H9 (cell line): ENCODE results near the gene BNIP5. TPM values are rescaled to one million over a fixed set of nuclear protein-coding genes. Genes with fewer than 3 reads are reported as not detected.

Source experiments
- DNase-seq: peaks from one replicate; pipeline ENCODE4 v3.0.0-alpha.2; 2017
- H2AFZ ChIP-seq: one replicate; pipeline ENCODE4 v1.6.1; 2013; ENCODE audit warnings: mild to moderate bottlenecking, low read length, control low read depth, moderate library complexity
- H2AK5ac ChIP-seq: 2 replicates; pipeline ENCODE4 v1.6.1; 2013; ENCODE audit warnings: low read length, control low read depth, mixed read lengths; ENCODE audit not compliant: insufficient read length
- H2BK120ac ChIP-seq: one replicate; pipeline ENCODE4 v1.6.1; 2013; ENCODE audit warnings: low read depth, mild to moderate bottlenecking, low read length, control low read depth, inconsistent platforms; ENCODE audit not compliant: poor library complexity, severe bottlenecking
- H2BK12ac ChIP-seq: 2 replicates; pipeline ENCODE4 v1.6.1; 2013; ENCODE audit warnings: low read length, control low read depth, mixed read lengths, low read depth; ENCODE audit not compliant: insufficient read length
- H2BK15ac ChIP-seq: 2 replicates; pipeline ENCODE4 v1.6.1; 2013; ENCODE audit warnings: low read depth, low read length, control low read depth
- H2BK20ac ChIP-seq: one replicate; pipeline ENCODE4 v1.6.1; 2013; ENCODE audit warnings: low read depth, mild to moderate bottlenecking, low read length, control low read depth, inconsistent platforms; ENCODE audit not compliant: poor library complexity, severe bottlenecking
- H2BK5ac ChIP-seq: 2 replicates; pipeline ENCODE4 v1.6.1; 2013; ENCODE audit warnings: low read length, control low read depth, mixed read lengths; ENCODE audit not compliant: insufficient read length
- H3K14ac ChIP-seq: 2 replicates; pipeline ENCODE4 v1.6.1; 2013; ENCODE audit warnings: low read length, control low read depth; ENCODE audit not compliant: insufficient read depth
- H3K18ac ChIP-seq: 2 replicates; pipeline ENCODE4 v1.6.1; 2013; ENCODE audit warnings: low read depth, mild to moderate bottlenecking, mixed read lengths, low read length, control low read depth; ENCODE audit not compliant: insufficient read length
- H3K23ac ChIP-seq: 2 replicates; pipeline ENCODE4 v1.6.1; 2013; ENCODE audit warnings: low read length, control low read depth, mixed read lengths, low read depth; ENCODE audit not compliant: insufficient read length
- H3K23me2 ChIP-seq: 2 replicates; pipeline ENCODE4 v1.6.1; 2013; ENCODE audit warnings: low read depth, mild to moderate bottlenecking, mixed read lengths, low read length, control low read depth; ENCODE audit not compliant: insufficient read length, poor library complexity, severe bottlenecking
- H3K27ac ChIP-seq: 2 replicates; pipeline ENCODE4 v1.5.1; 2013; ENCODE audit warnings: low read length, control low read depth, mixed read lengths, low read depth; ENCODE audit not compliant: insufficient read length
- H3K27me3 ChIP-seq: 2 replicates; pipeline ENCODE4 v1.6.1; 2013; ENCODE audit warnings: low read length, control low read depth, inconsistent platforms; ENCODE audit not compliant: insufficient read depth
- H3K4ac ChIP-seq: 2 replicates; pipeline ENCODE4 v1.6.1; 2013; ENCODE audit warnings: low read depth, mild to moderate bottlenecking, control low read depth, inconsistent platforms, low read length, moderate library complexity
- H3K4me1 ChIP-seq: 2 replicates; pipeline ENCODE4 v1.6.1; 2013; ENCODE audit warnings: low read length, control low read depth, inconsistent platforms; ENCODE audit not compliant: insufficient read depth
- H3K4me2 ChIP-seq: 2 replicates; pipeline ENCODE4 v1.6.1; 2013; ENCODE audit warnings: low read length, control low read depth, mixed read lengths; ENCODE audit not compliant: insufficient read length, insufficient read depth
- H3K56ac ChIP-seq: 2 replicates; pipeline ENCODE4 v1.6.1; 2013; ENCODE audit warnings: low read depth, mild to moderate bottlenecking, mixed read lengths, low read length, control low read depth; ENCODE audit not compliant: insufficient read length
- H3K79me1 ChIP-seq: 2 replicates; pipeline ENCODE4 v1.6.1; 2013; ENCODE audit warnings: low read depth, mild to moderate bottlenecking, moderate library complexity, low read length, control low read depth, inconsistent platforms; ENCODE audit not compliant: insufficient read depth, poor library complexity, severe bottlenecking
- H3K79me2 ChIP-seq: 2 replicates; pipeline ENCODE4 v1.6.1; 2013; ENCODE audit warnings: low read length, control low read depth, inconsistent platforms; ENCODE audit not compliant: insufficient read depth
- H3K9ac ChIP-seq: 2 replicates; pipeline ENCODE4 v1.6.1; 2013; ENCODE audit warnings: low read length, control low read depth, mixed read lengths; ENCODE audit not compliant: insufficient read length; ENCODE audit errors: extremely low read depth
- H3K9me3 ChIP-seq: one replicate; pipeline ENCODE4 v1.6.1; 2013; ENCODE audit warnings: low read depth, low read length, inconsistent platforms; ENCODE audit not compliant: control insufficient read depth
- H3T11ph ChIP-seq: one replicate; pipeline ENCODE4 v1.6.1; 2013; ENCODE audit warnings: mild to moderate bottlenecking, low read length, control low read depth, inconsistent platforms
- H4K20me1 ChIP-seq: one replicate; pipeline ENCODE4 v1.6.1; 2013; ENCODE audit not compliant: control insufficient read depth, insufficient read length, insufficient read depth
- H4K5ac ChIP-seq: 2 replicates; pipeline ENCODE4 v1.6.1; 2013; ENCODE audit warnings: low read depth, mild to moderate bottlenecking, mixed read lengths, low read length, control low read depth; ENCODE audit not compliant: insufficient read length
- H4K8ac ChIP-seq: replicated peaks from 2 replicates; pipeline ENCODE4 v1.6.1; 2013; ENCODE audit warnings: low read length, control low read depth, mixed read lengths, low read depth; ENCODE audit not compliant: insufficient read length
- H4K91ac ChIP-seq: 2 replicates; pipeline ENCODE4 v1.6.1; 2013; ENCODE audit warnings: low read depth, mild to moderate bottlenecking, moderate library complexity, mixed read lengths, low read length, control low read depth; ENCODE audit not compliant: insufficient read length
- H3K27ac Mint-ChIP-seq, 3 experiments: 2 replicates in 2 of 3; 3 replicates in 1 of 3; pipeline ENCODE4 v1.8.0; 2020 to 2021; ENCODE audit warnings: mixed read lengths in 3 of 3, mild to moderate bottlenecking in 1 of 3, moderate library complexity in 1 of 3
- H3K27me3 Mint-ChIP-seq: 2 replicates; pipeline ENCODE4 v1.8.0; 2021; ENCODE audit warnings: low read depth, mild to moderate bottlenecking, moderate library complexity, mixed read lengths
- H3K36me3 Mint-ChIP-seq, 3 experiments: 2 replicates in 2 of 3; 3 replicates in 1 of 3; pipeline ENCODE4 v1.8.0; 2020 to 2021; ENCODE audit warnings: low read depth in 3 of 3, mixed read lengths in 3 of 3; ENCODE audit not compliant: insufficient read depth in 1 of 3
- H3K4me1 Mint-ChIP-seq, 2 experiments: 2 replicates each; pipeline ENCODE4 v1.8.0; 2020; ENCODE audit warnings: mixed read lengths in 2 of 2
- H3K4me3 Mint-ChIP-seq, 2 experiments: 2 replicates in 1 of 2; 3 replicates in 1 of 2; pipeline ENCODE4 v1.8.0; 2020 to 2021; ENCODE audit warnings: mild to moderate bottlenecking in 2 of 2, mixed read lengths in 2 of 2, moderate library complexity in 1 of 2
- H3K9me3 Mint-ChIP-seq, 2 experiments: 2 replicates in 1 of 2; 3 replicates in 1 of 2; pipeline ENCODE4 v1.8.0; 2020; ENCODE audit warnings: mild to moderate bottlenecking in 2 of 2, mixed read lengths in 2 of 2, moderate library complexity in 1 of 2
- CTCF ChIP-seq: fragments of 200-600 bp; sonication (generic); conservative IDR thresholded peaks from 3 replicates; pipeline ENCODE4 v1.8.0; 2021; ENCODE audit warnings: antibody characterized with exemption, mild to moderate bottlenecking
- WGBS: extraction: QIAGEN DNeasy Blood & Tissue Kit; methylation state at CpG from one replicate; pipeline ENCODE4 v1.1.7; 2013; ENCODE audit warnings: missing lambda C conversion rate, low lambda C conversion rate, mixed read lengths; ENCODE audit not compliant: insufficient read length; ENCODE audit errors: extremely low coverage; 5-methylcytosine and 5-hydroxymethylcytosine counted together
- total RNA-seq: library from RNA; stranded (reverse); gene quantifications from 2 replicates; pipeline ENCODE4 v1.2.1, GENCODE V29; 2021

The BNIP5 gene
- total RNA-seq, 1 experiment from 2014 or later: not detected

DNA sequence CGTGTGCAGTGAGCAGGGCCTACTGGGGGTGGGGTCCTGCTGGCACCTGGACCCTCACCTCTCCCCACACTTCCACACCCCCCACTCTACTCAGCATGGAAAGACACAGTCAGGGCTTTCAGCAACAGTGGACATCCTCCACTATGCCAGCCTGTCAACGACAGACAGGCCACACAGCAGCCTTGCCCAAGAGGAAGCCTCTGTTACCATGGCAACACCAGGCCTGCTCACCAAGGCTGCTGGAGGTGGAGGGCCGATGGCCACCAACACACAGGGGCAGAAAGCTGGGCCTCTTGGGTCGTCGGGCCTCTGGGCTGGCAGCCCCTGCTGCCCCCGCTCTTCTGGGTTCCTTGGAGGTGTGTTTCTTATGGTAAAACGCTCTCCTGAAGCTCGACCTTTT is 13.6 kb downstream of the BNIP5 start:
- no peaks in the 10 kb centered on the region for H4K20me1 ChIP-seq
- H2AK5ac ChIP-seq: no peak overlapping the region
- H3K23ac ChIP-seq: no peak overlapping the region
- H3K79me2 ChIP-seq: no peaks in the 10 kb centered on the region
- no peak overlapping the region for H3K18ac ChIP-seq
- Mint-ChIP-seq H3K36me3 (no peaks in the 10 kb centered on the region), H3K4me3 (no peak overlapping the region), H3K4me1 (peaks cover 28 to 51% of the 10 kb centered on the region in 2 experiments), H3K27ac (no peak overlapping the region), H3K9me3 (no peaks in the 10 kb centered on the region; a peak in 1 of 5 replicates), H3K27me3 (peaks cover 1% of the 10 kb centered on the region)
- H2BK5ac ChIP-seq: no peak overlapping the region
- H3K9me3 ChIP-seq: no peaks in the 10 kb centered on the region
- no peak overlapping the region for H4K5ac ChIP-seq
- H3K27ac ChIP-seq: no peak overlapping the region
- no peak overlapping the region for H2BK20ac ChIP-seq
- H2BK12ac ChIP-seq: no peak overlapping the region
- no peak overlapping the region for H3K4ac ChIP-seq
- no peak for DNase-seq
- H3K4me2 ChIP-seq: no peak overlapping the region
- H3K23me2 ChIP-seq: no peaks in the 10 kb centered on the region
- no peak overlapping the region for H4K91ac ChIP-seq
- no CpG with 5 or more reads among the region's 8 CpGs for WGBS
- no peaks in the 10 kb centered on the region for H3K27me3 ChIP-seq
- no peak overlapping the region for H3K56ac ChIP-seq
- no peak overlapping the region for H2AFZ ChIP-seq
- H3K4me1 ChIP-seq: no peaks in the 10 kb centered on the region
- H4K8ac ChIP-seq: no peak overlapping the region
- H2BK120ac ChIP-seq: no peak overlapping the region
- H3K14ac ChIP-seq: no peak overlapping the region
- H2BK15ac ChIP-seq: no peak overlapping the region
- no peak for TF ChIP-seq CTCF
- H3T11ph ChIP-seq: no peak overlapping the region
- no peaks in the 10 kb centered on the region for H3K79me1 ChIP-seq
- H3K9ac ChIP-seq: no peak overlapping the region
